KOPT-K1 (cell line): ENCODE results near the gene RNF169.
A peak's percentile ranks its signal among the peaks of the same experiment; 100 is the strongest.

Experiments
- H3K27ac ChIP-seq: fragments of 200-600 bp; sonication (generic); 2 replicates; pipeline ENCODE4 v1.5.1; 2016; ENCODE audit warnings: antibody characterized with exemption, mild to moderate bottlenecking, low read depth, low read length; ENCODE audit not compliant: poor library complexity, severe bottlenecking
- H3K36me3 ChIP-seq: fragments of 200-600 bp; sonication (generic); 2 replicates; pipeline ENCODE4 v1.5.1; 2017; ENCODE audit warnings: antibody characterized with exemption, mild to moderate bottlenecking, low read length, moderate library complexity; ENCODE audit not compliant: insufficient read depth
- H3K9me3 ChIP-seq: fragments of 200-600 bp; sonication (generic); 2 replicates; pipeline ENCODE4 v1.5.1; 2017; ENCODE audit warnings: antibody characterized with exemption, low read length, mild to moderate bottlenecking; ENCODE audit not compliant: insufficient read depth, poor library complexity, severe bottlenecking

RNF169 gene, protein sequence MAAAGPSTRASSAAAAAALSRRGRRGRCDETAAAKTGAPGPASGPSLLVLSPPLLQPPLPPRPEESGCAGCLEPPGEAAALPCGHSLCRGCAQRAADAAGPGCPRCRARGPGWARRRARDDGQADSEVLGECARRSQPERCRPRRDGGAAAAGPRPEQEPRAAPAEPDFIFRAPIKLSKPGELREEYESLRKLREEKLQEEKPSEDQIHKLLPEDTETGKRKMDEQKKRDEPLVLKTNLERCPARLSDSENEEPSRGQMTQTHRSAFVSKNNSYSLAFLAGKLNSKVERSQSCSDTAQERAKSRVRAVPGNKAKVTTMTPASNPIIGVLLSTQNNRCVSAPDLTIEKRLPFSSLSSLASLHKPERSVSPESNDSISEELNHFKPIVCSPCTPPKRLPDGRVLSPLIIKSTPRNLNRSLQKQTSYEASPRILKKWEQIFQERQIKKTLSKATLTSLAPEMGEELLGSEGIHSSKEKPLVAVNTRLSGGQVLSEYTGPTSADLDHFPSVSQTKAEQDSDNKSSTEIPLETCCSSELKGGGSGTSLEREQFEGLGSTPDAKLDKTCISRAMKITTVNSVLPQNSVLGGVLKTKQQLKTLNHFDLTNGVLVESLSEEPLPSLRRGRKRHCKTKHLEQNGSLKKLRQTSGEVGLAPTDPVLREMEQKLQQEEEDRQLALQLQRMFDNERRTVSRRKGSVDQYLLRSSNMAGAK

DNA sequence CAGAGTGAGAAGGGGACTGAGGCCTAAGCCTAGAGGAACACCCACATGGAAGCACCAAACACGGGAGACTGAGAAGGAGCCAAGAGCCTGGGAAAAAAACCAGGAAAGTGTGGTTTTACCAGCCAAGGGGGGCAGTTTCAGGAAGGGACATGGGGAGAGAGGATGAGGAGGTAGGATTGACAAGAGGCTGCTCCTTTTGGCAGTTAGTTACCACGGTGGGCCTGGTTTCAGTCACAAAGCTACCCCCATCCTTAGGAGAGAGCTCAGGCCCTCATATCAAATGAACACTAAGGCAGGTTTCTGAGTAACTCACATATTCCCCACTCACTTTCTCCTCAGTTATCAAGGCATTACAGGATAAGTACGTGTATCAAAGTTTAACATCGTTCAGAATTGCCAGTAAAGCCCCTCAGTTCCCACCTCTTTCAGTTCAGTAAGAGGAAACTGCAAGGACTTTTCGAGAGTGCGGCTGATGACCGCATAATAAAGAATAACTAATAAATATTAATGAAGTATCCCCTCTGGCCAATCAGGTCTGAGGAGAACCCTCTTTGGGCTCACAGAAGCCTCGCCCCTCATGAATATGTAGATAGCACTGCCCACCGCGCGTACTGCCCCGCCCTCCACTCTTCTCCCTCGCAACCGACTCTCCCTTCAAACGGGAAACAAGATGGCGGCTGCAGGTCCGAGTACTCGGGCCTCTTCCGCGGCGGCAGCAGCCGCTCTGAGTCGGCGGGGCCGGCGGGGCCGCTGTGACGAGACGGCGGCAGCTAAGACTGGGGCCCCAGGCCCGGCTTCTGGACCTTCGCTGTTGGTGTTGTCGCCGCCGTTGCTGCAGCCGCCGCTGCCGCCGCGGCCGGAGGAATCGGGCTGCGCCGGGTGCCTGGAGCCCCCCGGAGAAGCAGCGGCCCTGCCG is at the start of gene RNF169:
Gene RNF169 (plus strand): TSS at position 639 of the 916 bp plus-strand sequence. CDS start 32 bp downstream, at position 671.
- Histone ChIP-seq H3K9me3 (no peaks in the 10 kb centered on the region), H3K27ac (peak within 1 kb of the TSS; percentile 86)

DNA sequence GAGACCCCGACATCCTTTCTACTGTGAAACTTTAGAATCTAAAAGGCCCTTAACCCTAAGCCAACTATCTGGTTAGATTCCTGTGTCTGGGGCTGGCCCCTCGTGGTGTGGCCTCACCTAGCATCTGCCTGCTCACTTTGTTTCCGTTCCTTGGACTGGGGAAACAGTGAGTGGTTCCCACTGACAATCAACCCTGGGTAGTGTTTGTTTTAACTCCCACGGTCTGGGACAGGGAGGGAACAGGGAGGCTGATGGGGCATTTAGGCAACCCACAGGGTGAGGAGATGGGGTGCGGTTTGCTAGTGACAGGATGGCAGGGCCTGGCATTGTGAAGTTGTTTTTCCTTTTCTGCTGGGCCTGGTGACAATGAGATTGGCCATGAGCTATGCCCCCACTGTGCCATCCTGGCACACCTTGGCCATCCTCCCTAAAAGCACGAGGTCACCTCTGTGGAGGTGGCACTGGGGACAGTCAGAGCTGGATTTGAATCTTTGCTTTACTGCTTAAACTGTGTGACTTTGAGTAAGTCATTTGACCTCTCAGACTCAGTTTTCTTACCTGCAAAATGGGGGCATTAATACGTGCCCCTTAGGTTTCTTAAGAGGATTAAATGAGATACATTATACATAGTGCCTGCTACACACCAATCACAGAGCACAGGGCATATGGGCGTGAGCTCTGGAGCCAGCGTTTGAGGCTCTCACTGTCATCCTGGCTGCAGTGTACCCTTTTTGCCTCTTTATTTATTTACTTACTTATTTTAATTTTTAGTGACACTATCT is 48.8 kb upstream of the RNF169 start:
- Histone ChIP-seq H3K9me3 (no peaks in the 10 kb centered on the region), H3K36me3 (no peaks in the 10 kb centered on the region), H3K27ac (no peak overlapping the region)

More for the DNA sequence above, at the start of gene RNF169:
- no peaks in the 10 kb centered on the region for H3K36me3 ChIP-seq

DNA sequence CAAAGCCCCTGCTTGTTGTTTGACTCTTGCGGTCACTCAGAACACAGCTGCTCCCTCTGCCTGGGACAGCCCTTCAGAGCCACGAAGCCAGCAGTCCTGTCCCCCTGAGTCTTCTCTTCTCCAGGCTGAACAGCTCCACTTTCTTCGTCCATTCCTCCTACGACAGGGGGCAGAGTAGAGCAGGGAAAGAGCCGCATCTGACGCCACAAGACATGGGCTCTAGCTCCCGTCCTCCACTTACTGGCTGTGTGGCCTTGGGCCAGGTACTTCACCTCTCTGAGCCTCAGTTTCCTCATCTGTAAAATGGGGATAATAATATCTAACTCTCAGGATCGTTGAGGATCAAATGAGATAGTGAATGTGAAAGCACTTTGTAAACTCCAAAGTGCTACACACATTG is 47.3 kb upstream of the RNF169 start:
- no peak overlapping the region for H3K27ac ChIP-seq
- no peaks in the 10 kb centered on the region for H3K36me3 ChIP-seq
- H3K9me3 ChIP-seq: no peaks in the 10 kb centered on the region

DNA sequence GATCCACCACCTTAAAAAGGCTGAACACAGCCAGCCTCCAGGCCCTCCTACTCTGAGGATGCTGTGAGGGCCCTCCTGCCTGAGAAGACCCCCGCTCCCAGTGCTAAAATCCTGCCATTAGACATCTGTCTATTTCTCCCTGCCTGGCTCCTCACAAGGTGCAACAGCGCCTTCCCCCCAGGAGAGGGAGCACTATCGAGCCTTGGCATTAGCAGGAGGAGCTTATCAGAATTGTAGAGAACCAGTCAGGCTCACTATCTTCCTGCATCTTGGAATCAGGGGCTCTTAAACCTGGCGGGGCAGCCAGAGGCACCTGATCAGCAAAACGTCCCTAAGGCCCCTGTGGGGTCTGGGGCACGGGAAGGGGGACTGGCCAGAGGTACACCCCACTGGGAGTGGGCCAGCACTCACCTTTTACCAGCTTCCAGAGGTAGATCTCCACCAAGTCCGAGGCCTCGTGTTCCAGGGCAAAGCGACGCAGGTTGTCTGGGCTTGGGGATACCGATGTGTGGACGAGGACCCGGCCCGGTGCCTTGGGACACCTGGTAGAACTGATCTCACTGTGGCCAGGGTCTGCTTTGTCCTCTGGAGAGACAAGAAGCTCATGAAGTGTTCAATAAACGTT is 46.2 kb upstream of the RNF169 start:
- Histone ChIP-seq H3K36me3 (no peaks in the 10 kb centered on the region), H3K27ac (no peak overlapping the region), H3K9me3 (no peaks in the 10 kb centered on the region)

DNA sequence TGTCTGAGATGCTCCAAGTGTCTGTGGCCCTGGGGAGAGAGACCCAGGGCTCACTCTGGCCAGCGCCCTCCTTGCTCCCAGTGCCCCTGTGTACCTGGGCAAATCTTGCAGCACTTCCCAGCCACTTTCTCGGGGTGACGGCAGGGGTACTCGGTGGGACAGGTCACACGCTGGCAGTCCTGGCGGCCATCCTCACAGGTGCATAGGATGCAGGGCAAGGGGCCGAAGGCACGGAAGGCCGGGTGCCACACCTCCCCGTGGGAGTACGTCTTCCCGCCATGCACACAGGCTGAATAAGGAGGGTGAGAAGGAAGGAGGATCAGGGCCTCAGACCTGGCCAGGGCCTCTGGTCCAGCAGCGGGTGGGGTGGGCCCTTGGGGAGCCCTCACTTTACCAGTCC is 45.4 kb upstream of the RNF169 start:
- H3K36me3 ChIP-seq: no peaks in the 10 kb centered on the region
- no peaks in the 10 kb centered on the region for H3K9me3 ChIP-seq
- H3K27ac ChIP-seq: no peak overlapping the region

DNA sequence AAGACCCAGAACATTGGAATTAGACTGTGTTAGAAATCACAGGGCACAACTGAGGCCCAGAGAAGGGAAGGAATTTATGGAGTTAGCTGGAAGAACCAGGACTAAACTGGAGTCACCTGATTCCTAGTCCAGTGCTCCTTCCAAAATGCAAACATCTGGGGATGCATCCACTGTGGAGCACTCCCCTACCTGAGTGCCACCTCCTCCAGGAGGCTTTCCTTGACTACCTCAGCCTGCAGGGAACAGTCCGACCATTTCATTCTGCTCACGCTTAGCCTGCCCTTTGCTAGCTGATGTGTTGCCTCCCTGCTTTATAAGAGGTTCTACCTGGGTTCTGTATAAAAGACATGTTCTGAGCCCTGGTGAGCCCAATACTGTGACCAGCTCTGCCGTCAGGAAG is 41.5 kb upstream of the RNF169 start:
- Histone ChIP-seq H3K9me3 (no peaks in the 10 kb centered on the region), H3K36me3 (no peaks in the 10 kb centered on the region), H3K27ac (no peak overlapping the region)

DNA sequence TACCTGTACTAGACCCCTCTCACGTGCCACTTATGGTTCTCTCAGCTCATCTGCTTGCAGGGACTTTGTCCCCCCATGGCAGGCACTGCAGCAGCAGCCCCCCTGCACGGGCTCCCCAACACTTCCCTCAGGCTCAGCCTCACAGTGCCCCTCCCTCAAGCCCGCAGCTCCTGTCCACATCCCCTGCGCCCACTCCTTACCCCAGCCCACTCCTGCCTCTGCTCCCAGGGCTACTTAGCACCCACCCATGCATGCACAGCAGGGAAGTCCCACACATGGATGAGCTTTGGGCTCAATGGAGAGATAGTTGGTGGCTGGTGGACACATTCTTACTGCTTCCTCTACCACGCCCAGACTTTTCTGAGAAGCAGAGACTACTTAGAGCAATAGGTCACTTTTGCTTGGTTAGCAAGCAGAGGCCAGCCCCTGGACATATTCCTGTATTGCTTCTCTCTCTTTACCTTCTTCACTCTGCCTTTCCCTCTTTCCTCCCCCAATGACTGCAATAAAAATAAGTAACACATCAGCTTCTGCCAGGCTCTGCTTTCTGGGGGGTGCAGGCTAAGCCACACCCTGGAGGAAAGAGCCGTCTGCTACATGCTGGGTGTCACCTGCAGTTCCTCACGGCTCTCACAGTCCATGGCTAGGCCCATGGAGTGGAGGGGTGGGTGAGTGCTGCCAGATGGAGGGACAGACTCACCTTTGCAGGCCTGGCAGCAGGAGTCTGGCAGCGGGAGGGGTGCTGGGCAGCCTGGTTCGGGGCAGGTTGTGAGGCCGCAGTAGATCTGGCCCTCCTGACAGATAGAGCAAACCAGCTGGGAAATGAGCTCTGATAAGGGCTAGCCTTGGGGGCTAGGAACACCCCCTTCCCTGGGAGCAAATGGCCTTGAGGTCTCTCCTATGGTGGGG is 40.8 kb upstream of the RNF169 start:
- Histone ChIP-seq H3K9me3 (no peaks in the 10 kb centered on the region), H3K36me3 (no peaks in the 10 kb centered on the region), H3K27ac (no peak overlapping the region)

DNA sequence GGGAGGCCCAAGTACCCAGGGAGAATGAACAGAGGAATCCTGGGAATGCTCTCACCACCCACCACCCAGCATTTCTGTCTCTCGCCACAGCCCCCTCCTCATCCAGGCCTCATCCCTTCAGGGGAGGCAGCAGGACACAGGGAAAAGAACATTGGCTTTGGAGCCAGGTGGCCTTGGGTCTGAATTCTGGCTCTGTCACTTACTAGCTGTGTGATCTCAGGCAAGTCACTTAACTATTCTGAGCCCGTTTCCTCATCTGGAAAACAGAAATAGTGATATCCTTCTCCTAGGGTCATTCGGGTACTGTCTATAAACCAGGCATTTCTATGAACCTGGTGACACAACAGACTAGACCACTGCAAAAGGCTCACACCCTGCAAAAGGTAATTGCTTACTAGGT is 39.5 kb upstream of the RNF169 start:
- H3K36me3 ChIP-seq: no peaks in the 10 kb centered on the region
- no peaks in the 10 kb centered on the region for H3K9me3 ChIP-seq
- no peak overlapping the region for H3K27ac ChIP-seq

DNA sequence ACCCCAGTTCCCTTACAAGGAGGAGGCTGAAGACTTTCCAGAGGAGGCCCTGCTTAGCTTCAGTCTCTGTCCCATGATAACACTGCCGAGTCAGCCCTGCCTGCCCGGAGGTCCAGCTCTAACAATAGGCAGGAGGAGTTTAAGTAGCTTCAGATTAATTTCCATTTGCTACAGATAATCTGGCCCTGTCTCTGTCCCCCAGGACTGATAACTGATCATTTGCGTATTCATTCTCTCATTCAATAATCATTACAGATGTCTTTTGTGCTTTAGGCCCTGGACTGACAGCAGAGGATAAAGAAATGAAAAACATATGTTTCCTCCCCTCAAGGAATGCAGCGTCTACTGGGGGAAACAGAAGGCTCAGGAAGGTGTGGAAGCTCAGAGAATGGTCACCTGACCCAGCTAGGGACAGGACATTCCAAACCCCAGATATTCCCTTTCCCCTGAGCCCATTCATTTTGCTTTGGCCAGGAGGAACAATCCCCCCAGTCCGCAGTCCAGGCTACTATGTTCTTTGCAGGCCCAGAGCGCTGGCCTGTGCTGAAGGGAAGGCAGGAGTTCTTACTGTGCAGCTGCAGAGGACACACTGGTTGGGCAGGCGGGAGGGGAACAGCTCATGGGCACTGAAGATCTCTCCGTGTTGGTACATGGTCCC is 38.2 kb upstream of the RNF169 start:
- Histone ChIP-seq H3K9me3 (no peaks in the 10 kb centered on the region), H3K27ac (no peak overlapping the region)

DNA sequence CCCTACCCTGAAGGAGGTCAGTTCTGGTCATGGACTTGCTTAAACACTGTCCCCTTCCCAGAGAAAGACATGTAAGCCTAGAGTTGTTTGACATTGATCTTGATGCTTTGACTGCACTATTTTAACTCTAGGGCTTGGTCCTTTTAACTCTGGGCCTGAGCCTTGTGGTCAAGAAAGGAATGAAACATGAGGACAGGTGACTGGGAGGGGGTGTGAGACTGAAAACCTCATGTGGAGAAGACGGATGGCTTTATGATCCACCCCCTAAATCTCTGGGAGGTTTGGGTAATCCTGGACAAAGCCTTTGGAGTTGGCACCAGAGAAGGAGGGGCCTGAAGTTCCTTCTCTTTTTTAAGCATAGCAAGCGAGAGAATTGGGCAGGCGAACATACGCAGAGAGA is 35.0 kb upstream of the RNF169 start:
- H3K9me3 ChIP-seq: no peaks in the 10 kb centered on the region
- no peaks in the 10 kb centered on the region for H3K36me3 ChIP-seq
- H3K27ac ChIP-seq: no peak overlapping the region

More for the DNA sequence above, 38.2 kb upstream of the RNF169 start:
- no peaks in the 10 kb centered on the region for H3K36me3 ChIP-seq

DNA sequence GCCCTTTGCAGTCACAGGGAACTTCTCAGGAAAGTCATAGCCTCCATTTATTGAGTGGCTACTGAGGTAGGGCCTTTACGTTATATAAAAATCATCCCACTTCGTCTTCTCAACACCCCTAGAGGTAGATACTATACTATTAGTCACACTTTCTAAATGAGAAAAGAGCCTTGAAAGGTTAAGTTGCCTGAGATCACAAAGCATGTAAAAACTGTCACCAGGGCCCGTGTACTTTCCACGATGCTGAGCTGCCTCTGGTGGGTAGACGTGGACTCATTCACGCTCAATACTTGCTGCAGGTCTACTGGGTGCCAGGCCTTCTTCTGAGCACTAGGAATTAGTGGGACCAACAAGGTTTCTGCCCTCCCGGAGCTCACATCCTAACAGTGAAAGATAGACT is 33.7 kb upstream of the RNF169 start:
- no peak overlapping the region for H3K27ac ChIP-seq
- H3K36me3 ChIP-seq: no peaks in the 10 kb centered on the region
- H3K9me3 ChIP-seq: no peaks in the 10 kb centered on the region

DNA sequence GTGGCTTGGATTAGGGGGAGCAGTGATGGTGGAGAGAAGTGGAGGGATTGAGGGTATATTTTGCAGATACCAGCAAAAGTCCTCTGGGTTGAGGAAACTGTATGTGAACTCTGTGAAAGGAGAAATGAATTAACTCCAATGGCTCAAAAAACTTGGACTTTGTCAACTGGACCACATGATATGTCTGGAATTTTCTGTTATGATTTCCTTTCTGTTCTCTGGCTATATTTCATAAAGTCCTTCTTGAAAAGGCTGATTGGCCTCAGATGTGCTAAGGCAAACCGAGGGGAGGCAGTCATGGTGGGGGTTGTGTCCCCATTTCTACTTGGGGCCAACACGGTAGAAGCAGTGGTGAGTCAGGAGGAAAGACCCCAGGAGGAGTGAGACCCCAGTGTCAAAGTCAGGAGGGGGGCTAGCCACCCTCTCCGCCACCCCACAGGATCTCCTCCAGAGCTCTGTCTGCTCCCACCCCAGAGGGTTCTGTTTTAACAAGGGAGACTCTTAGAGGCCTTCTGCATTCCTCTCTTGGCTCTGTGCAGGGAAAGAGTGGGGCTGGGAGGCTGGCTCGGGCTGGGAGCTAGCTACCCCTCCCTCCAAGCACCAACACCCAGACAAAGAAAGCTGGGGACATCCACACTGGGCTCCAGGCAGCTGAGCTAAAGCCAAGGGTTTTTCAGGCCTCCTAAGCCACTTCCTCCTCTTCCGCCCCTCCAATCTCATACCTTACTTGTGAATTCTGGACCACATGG is 31.3 kb upstream of the RNF169 start:
- H3K27ac ChIP-seq: no peak overlapping the region
- no peaks in the 10 kb centered on the region for H3K9me3 ChIP-seq
- H3K36me3 ChIP-seq: no peaks in the 10 kb centered on the region
